Pancreas (tissue), 10 donors: ENCODE results near the gene OTC. TPM values are rescaled to one million over a fixed set of nuclear protein-coding genes. Genes with fewer than 3 reads are reported as not detected.

Experiments used
- ATAC-seq, 4 donors: fragments of 200-7000 bp; cut with Tn5 transposase; one replicate each; pipeline versions ENCODE4 v1.8.0 to v1.9.1; 2020; ENCODE audit warnings: mild to moderate bottlenecking in 4 of 4, moderate library complexity in 4 of 4
- DNase-seq, 6 donors: peaks; one replicate each; pipeline ENCODE4 v3.0.0-alpha.2; 2020
- FAIRE-seq: peaks from 2 replicates; lab custom pipeline; 2012; peaks lifted over from hg19 to GRCh38; lab: Jason Lieb, UNC
- H3K27ac ChIP-seq, 4 donors: fragments of 200-600 bp; sonication (generic); 1 replicate in 3 of 4; 2 replicates in 1 of 4; pipeline versions ENCODE4 v1.5.0 to v1.8.0; 2020
- H3K27me3 ChIP-seq, 4 donors: fragments of 200-600 bp; one replicate each; pipeline ENCODE4 v1.8.0; 2021
- H3K36me3 ChIP-seq, 3 donors: fragments of 200-600 bp; sonication (generic) in 1 of 3; one replicate each; pipeline versions ENCODE4 v1.5.0 to v1.8.0; 2020 to 2021
- H3K4me1 ChIP-seq, 3 donors: fragments of 200-600 bp; one replicate each; pipeline ENCODE4 v1.8.0; 2021
- H3K4me3 ChIP-seq, 4 donors: fragments of 200-600 bp; sonication (generic) in 2 of 4; one replicate each; pipeline versions ENCODE4 v1.5.0 to v1.8.0; 2020 to 2021
- H3K9me3 ChIP-seq, 4 donors: fragments of 200-600 bp; one replicate each; pipeline ENCODE4 v1.8.0; 2021
- CTCF ChIP-seq, 4 donors: fragments of 200-600 bp; sonication (generic) in 3 of 4; IDR thresholded peaks; one replicate each; pipeline versions ENCODE4 v1.5.0 to v1.8.0; 2021; ENCODE audit warnings: antibody characterized with exemption in 4 of 4
- WGBS, 2 donors: extraction: QIAGEN DNeasy Blood & Tissue Kit; methylation state at CpG; one replicate each; pipeline ENCODE4 v1.1.7; 2013; 5-methylcytosine and 5-hydroxymethylcytosine counted together
- intact Hi-C, 3 donors: fragments of 100-400 bp; cut with DNase I; formaldehyde crosslinking; loops; one replicate each; pipeline versions ENCODE4 v1.11.1 to v1.14.2; 2022
- polyA plus RNA-seq, 2 donors: library from polyadenylated mRNA; stranded (reverse); fragments of 200-250 nt; gene quantifications; one replicate each; pipeline ENCODE4 v1.2.3, GENCODE V29; 2013
- total RNA-seq, 6 donors: library from RNA; stranded (reverse); fragmentation: NEBNext Ultra II Directional in 4 of 6; extraction: Animal tissue kit (Norgen Biotek cat#: 25700) in 4 of 6; gene quantifications; one replicate each; pipeline versions ENCODE4 v1.2.1 to v1.2.4, GENCODE V29; 2021 to 2023
- donor health status: healthy with polysubstance abuse.
- donor health status: DM: no; HTN: no; CAD: no; lungs with moderate emphysema.
- donor health status: DM: no; HTN: no; CAD: no.
- donor health status: control.
- donor health status: control.
- donor health status: Bipolar disorder and iron deficiency.
- donor health status: DM: yes; HTN: yes; CAD: no.
- donor health status: DM: no; HTN: no; CAD: no.
- donor health status: DM: no; HTN: no; CAD: no.
- donor health status: DM: yes; HTN: yes; CAD: no.

The OTC gene
- total and polyA plus RNA-seq, 8 donors: 0.35 to 2.8 (median 1.2) TPM

GRCh38 chrX:38365954-38366353, 13.6 kb downstream of the OTC start:
- TF ChIP-seq CTCF (IDR thresholded peaks at IDR 0.05): no peak
- Histone ChIP-seq H3K4me3 (no peak overlapping the region), H3K27ac (no peak overlapping the region), H3K4me1 (no peaks in the 10 kb centered on the region), H3K27me3 (no peaks in the 10 kb centered on the region), H3K36me3 (no peaks in the 10 kb centered on the region), H3K9me3 (no peaks in the 10 kb centered on the region)
- WGBS, 2 donors: 48 to 90% methylated on average over 3 of the region's 3 CpGs
- no peak for FAIRE-seq
- no peak for ATAC-seq
- intact Hi-C loops: no loop called here
- no peak for DNase-seq

DNA sequence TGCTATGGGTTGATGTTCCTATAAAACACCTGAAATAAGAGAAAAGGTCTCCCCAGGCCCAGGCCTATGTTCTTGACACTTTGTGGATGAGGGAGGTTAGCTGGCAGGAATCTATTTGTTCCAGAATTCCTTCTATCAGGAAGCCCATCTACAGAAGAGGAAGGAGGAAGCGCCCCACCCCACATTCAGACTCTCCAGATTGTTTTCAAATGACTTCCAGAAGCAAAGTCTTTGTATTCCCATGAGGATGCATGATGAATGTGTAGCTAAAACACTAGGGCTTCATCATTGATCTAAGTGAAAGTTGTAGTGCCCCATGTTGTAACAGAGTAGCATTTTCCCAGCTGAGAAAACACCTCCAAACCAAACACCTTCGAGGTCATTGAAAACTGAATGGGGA, 16.4 kb downstream of the OTC start:
- Histone ChIP-seq H3K4me1 (peaks cover 0 to 6% (median 0%) of the 10 kb centered on the region in 3 donors), H3K36me3 (no peaks in the 10 kb centered on the region), H3K4me3 (no peak overlapping the region), H3K27ac (no peak overlapping the region), H3K9me3 (no peaks in the 10 kb centered on the region), H3K27me3 (no peaks in the 10 kb centered on the region)
- ATAC-seq: no peak
- intact Hi-C loops: no loop called here
- no peak for TF ChIP-seq CTCF (IDR thresholded peaks at IDR 0.05)
- no peak for FAIRE-seq
- 46 to 59% methylated on average over 2 of the region's 2 CpGs for WGBS, 2 donors
- DNase-seq: no peak

GRCh38 chrX:38371641-38372040, 19.2 kb downstream of the OTC start:
- Histone ChIP-seq H3K27me3 (no peaks in the 10 kb centered on the region), H3K4me3 (no peak overlapping the region), H3K27ac (no peak overlapping the region), H3K9me3 (no peaks in the 10 kb centered on the region), H3K4me1 (peaks cover 0 to 6% (median 0%) of the 10 kb centered on the region in 3 donors), H3K36me3 (no peaks in the 10 kb centered on the region)
- intact Hi-C loops: no loop called here
- ATAC-seq (no peak), FAIRE-seq (peak; percentile 17), DNase-seq (no peak)
- WGBS, 2 donors: 51 to 57% methylated on average over 2 of the region's 2 CpGs
- no peak for TF ChIP-seq CTCF (IDR thresholded peaks at IDR 0.05)

- WGBS, 2 donors: 92 to 93% methylated on average over 3 of the region's 3 CpGs
- Histone ChIP-seq H3K4me3 (no peak overlapping the region), H3K27me3 (no peaks in the 10 kb centered on the region), H3K27ac (no peak overlapping the region), H3K36me3 (no peaks in the 10 kb centered on the region), H3K9me3 (no peaks in the 10 kb centered on the region), H3K4me1 (peaks cover 0 to 6% (median 0%) of the 10 kb centered on the region in 3 donors)
- no peak for TF ChIP-seq CTCF (IDR thresholded peaks at IDR 0.05)
- intact Hi-C loops: no loop called here
- FAIRE-seq: no peak
- DNase-seq: no peak
- no peak for ATAC-seq
These were observed 22.0 kb downstream of the OTC start for GRCh38 chrX:38374431-38374830.

DNA sequence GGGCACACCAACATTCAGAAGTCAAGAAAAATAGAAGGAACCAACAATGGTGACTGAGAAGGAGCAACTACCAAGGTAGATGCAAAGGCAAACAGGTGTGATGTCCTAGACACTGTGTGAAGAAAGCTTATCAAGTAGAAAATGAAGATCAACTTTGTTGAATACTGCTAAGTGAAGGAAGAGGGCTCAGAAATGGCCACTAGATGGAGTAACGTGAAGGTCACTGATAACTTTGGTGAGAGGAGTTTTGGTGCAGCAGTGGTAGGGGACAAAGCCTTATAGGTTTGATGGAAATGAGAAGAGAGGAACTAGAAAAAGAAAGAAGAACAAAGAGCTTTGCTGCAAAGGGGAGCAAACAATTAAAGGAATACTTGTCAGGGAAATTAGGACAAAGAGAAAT, 23.5 kb downstream of the OTC start:
- intact Hi-C loops: no loop called here
- Histone ChIP-seq H3K4me3 (no peak overlapping the region), H3K27ac (no peak overlapping the region), H3K36me3 (no peaks in the 10 kb centered on the region), H3K4me1 (peaks cover 0 to 6% (median 0%) of the 10 kb centered on the region in 3 donors), H3K27me3 (no peaks in the 10 kb centered on the region), H3K9me3 (no peaks in the 10 kb centered on the region)
- 27 to 28% methylated on average over 1 of the region's 1 CpG for WGBS, 2 donors
- DNase-seq (no peak), ATAC-seq (peak in 2 of 4 donors; percentile 67 to 69), FAIRE-seq (no peak)
- TF ChIP-seq CTCF (IDR thresholded peaks at IDR 0.05): peak in 2 of 4 donors; percentile 12 to 23
